T-helper 2 cell treated with Interferon-gamma antibody and Interleukin-4, amounts not matched to agents 100 ng/mL and 5 ng/mL, for 36 hours (primary cell): ENCODE results near the gene FRMD3. TPM values are rescaled to one million over a fixed set of nuclear protein-coding genes. Genes with fewer than 3 reads are reported as not detected.

Experiments
- intact Hi-C: fragments of 100-400 bp; cut with micrococcal nuclease; formaldehyde crosslinking; loops from one replicate; pipeline ENCODE4 v1.15.1; 2023
- total RNA-seq: library from RNA; stranded (reverse); gene quantifications from 2 replicates; pipeline ENCODE4 v1.2.3, GENCODE V29; 2022

The FRMD3 gene
- total RNA-seq, 1 donor from 2014 or later = 0.70 TPM

DNA sequence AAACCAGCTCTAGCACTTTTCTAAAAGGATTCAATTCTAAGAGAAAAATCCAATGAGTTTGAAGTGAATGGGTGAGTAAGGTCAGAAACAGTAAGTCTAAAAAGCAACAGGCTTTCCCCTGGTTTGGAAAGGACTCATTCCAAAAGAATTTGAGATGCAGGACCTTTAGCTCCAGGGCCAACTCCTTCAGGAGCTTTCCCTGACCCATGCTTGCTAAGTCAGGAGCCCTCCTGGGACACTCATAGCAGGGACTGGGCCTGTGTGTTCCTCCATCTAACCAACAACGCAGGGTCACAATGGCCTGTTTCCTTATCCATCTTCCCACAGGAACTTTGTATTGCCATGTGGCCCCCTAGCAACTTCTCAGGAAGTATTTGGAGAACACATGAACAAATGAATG lies 198.8 kb downstream of the FRMD3 start:
- intact Hi-C loops = loop anchor here (10.0 kb wide), 1 partner anchor 585 kb away; the partner anchor contains the start of gene KIF27

DNA sequence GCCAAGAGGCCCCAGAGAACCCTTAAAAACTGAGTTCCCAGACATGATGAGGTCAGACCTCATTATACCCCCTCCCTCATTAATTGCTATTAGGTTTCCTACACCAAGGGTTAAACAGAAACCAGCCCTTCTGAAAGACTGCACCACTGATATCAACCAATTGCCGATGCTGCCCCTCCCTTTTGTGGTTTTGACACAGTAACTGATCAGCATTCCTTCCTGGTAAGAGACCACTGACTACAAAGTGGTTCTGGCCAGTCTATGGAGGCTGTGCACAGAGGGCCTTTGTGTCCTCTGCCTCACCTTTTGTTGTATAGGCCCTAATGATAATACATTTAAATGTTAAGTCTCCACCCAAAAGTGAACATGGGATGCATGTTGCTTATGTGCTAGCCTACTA lies 201.5 kb downstream of the FRMD3 start:
- intact Hi-C loops = loop anchor here (10.0 kb wide), 1 partner anchor 588 kb away; the partner anchor contains the start of gene KIF27

DNA sequence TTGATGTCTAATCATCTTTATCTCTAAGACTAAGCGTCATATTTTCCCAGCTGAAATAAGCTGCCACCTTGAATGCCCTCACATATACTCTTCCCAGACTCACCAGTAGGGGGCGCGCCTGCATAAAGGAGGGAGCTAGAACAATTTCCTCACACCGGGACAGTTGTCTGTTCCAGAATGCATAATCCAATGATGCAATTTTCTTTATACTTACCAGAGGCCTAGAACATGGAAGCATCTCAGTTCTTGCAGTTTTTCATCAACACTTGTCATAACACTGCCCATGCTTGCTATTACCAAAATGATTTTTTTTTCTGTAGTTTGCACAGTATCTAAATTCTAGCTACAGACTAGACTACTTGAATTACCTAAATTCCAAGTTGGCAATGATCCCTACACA lies 203.9 kb downstream of the FRMD3 start:
- intact Hi-C loops = loop anchor here (1.0 to 10.0 kb wide), 4 partner anchors 210 to 590 kb away; partner anchors contain the start of gene KIF27

DNA sequence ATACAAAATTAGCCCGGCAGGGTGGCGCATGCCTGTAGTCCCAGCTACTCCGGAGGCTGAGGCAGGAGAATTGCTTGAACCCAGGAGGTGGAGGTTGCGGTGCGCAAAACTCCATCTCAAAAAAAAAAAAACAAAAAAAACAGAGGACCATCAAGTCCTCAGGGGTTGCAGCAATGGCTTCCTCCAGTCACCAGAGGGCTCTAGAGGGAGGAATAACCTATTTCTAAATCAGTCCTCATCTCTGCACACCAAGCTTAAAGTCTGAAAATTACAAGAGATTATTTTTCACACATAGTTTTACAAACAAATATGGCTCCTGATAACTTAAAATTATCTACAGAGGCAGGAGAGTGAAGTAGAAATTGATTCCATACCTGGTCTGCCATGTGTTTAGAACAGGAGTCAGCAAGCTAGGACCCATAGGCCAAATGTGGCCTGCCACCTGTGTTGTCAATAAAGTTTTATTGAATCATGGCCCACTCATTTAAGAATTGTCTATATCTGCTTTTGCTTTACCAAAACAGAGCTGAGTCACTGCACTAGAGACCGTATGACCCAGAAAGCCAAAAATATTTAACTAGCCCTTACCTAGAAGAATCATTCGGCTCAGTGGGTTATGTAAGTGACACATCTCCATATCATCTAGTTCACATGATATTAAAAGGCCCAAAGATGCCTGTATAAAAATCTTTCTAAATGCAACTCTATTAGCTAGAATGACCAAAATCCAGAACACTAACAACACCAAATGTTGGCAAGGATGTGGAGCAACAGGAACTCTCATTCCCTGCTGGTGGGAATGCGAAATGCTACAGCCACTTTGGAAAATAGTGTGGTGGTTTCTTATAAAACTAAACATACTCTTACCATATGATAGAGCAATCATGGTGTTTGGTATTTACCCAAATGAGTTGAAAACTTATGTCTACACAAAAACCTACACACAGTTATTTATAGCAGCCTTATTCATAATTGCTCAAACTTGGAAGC lies 207.7 kb downstream of the FRMD3 start:
- intact Hi-C loops = loop anchor here (5.0 to 10.0 kb wide), 2 partner anchors 317 to 594 kb away; partner anchors contain the start of gene KIF27

DNA sequence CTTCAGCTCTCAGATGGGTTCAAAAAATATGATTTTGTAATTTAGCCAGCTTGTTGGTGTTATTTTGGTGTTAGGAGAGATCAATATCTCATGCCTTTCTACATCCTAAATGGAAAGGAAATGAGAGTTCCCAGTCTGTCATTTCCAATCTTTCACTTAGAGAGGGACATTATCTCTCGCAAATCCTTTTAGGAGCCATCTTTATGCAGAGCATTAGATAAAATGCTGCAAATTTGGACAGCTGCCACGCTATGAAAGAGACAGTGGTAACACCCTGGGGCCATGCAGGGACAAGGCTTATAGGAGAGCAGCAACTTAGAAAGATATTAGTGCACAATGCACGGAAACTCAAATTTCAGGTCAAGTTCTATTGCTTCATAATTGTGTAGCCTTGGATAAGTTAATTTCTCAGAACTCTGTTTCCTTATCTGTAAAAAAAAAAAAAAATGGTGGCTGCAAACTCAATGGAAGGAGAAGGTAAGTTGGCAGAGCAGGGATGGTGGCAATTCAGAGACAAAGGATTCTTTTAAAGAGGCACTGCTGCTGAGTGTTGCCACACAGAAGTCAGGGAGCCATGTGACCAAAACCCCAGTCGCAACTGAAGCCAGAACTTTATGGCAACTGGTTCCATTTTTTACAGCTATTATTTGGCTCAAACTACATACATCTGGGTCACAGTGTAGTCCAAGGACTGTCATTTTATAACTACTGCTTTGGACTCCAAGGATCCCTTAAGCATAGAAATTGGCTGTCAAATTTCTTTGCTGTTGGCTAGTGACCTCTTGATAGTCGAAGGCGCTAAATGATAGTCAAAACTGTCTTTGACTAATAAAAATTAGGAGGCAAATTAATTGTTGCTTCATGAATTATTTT lies 210.2 kb downstream of the FRMD3 start:
- intact Hi-C loops = no loop called here

DNA sequence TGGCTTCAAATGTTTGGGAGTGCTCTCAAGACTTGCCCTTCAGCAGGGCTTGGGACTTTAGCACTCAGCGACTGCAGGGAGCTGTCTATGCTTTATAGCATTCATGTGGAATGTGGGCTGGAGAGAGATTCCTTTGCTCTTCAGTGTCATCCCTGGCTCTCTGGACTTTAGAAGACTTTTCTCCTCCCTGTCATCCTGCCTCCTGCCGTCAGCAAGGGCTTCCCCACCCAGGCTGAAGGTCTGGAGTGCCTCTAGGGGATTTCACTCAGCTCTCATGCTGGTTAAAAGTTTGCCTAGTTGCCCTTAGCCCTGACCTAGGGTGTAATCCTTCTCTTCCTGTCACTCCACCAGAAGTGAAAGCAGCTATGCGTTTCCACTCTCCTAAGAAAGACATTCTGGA lies 210.9 kb downstream of the FRMD3 start:
- intact Hi-C loops = no loop called here

DNA sequence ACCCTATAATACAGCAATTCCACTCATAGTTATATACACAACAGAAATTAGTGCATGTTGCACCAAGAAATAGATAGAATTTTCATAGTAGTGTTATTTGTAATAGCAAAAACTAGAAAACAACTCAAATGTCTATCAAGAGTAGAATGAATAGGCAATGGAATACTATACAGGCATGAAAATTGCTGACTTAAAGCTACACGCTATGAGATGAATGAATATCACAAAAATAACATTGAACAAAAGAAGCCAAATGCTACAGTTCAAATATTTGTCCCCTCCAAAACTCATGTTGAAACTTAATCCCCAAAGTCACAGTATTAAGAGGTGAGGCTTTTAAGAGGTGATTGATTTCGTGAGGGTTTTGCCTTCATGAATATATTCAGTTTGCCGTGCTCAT lies 215.1 kb downstream of the FRMD3 start:
- intact Hi-C loops = no loop called here

DNA sequence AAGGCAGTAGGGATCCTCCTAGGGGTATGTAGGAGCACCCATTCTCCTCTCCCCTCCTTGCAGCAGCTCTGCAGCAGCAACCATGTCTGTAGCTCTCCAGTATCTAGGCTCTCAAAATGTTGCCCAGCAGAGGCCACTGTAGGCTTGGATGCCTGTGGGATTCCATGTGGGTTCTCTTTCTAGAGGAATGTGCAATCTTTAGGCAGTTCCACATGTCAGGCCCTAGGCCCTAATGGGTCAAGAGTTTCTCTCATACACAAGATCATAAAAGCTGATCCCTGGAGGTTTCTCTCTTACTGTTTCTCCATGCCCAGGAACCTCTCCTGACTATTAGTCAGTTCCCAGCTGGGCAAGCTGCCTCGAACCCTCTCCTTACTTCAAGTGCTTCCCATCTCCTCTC lies 215.8 kb downstream of the FRMD3 start:
- intact Hi-C loops = no loop called here

DNA sequence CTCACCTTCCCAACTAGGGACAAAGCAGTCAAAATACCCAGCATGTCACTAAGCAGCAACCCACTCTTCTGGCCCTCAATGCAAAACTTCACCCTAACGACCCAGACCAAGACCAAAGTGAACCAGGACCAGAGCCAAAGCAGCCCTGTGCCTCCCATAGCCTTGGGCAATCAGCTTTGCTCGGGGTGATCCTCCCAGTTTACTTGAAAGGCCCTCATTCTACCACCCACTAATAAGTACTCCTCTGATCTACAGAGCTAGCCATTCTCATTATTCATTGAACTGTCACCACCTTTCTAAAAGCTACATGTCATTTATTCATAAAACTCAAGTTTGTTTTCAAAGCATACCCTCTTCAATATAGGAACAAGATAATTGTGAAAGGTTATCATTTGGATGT lies 221.0 kb downstream of the FRMD3 start:
- intact Hi-C loops = no loop called here

DNA sequence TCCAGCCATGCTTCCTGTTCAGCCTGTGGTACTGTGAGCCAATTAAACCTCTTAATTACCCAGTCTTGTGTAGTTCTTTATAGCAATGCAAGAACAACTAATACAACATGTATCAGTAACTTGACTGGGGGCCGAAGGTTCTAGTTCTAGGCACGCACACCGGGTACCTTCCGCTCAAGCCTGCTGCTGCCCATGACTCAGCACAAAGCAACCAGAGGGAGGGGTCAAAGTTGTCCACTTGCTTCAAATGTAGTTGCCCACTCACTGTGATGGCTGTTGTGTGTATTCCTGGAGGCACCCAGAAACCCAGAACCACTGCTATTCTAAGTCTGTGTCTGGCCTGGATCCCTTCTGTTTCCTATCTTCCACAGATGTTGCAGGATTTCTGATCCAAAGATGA lies 222.6 kb downstream of the FRMD3 start:
- intact Hi-C loops = no loop called here

DNA sequence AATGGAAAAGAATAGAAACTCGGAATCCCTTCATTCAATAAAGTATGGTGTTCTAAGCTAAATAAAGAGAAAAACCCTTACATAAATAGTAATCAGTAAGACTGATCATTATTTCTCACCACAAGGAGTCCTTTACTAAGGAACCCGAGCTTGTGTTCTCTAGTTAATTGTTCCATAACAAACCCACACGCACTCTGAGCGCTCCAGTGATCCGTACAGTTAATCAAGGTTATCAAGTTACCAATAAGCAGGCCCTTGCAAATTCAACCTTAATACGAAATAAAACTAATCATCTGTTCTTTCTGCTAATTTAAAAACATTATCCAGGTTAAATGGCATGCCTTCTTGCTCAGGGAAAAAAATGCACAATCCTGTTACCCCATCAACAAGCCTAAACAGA lies 224.4 kb downstream of the FRMD3 start:
- intact Hi-C loops = no loop called here

DNA sequence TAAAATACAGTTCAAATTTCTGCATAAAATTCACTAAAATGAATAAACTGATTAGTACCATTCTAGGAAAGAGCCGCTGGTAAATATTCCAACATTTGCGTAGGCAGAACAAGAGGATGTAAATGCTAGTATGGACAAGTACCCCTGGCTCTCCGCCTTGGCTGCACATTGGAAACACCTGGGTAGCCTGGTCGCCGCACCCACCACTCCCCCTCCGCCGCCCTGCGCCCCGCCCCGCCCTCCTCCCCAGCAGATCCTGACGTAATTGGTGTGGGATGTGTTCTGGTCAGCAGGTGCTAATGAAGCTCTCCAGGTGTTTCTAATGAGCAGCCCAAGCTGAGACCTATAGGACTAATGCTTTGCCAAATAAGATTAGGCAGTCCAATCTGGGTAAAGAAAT lies 225.7 kb downstream of the FRMD3 start:
- intact Hi-C loops = no loop called here

DNA sequence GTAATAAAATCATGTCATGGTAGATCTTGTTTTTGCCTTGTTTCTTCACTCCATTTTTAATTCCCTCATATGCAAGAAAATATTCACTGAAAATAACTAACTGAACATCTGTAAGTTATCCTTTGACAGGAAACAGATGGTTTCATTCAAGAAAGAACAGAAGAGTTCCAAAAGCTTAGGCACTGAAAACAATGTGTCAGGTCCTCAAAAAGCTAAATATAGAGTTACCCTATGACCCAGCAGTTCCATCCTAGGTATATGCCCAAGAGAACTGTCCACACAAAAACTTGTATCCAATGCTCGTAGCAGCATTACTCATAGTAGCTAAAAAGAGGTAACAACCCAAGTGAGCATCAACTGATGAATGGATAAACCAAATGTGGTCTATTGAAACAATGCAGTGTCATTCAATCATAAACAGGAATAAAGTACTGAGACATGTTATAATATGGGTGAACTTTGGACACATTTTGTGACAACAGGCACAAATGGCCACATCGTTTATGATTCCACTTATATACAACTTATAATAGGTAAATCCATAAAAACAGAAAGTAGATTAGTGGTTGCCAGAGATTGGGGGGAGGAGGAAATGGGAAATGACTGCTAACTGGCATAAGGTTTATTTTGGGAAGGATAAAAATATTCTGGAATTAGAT lies 231.0 kb downstream of the FRMD3 start:
- intact Hi-C loops = no loop called here

DNA sequence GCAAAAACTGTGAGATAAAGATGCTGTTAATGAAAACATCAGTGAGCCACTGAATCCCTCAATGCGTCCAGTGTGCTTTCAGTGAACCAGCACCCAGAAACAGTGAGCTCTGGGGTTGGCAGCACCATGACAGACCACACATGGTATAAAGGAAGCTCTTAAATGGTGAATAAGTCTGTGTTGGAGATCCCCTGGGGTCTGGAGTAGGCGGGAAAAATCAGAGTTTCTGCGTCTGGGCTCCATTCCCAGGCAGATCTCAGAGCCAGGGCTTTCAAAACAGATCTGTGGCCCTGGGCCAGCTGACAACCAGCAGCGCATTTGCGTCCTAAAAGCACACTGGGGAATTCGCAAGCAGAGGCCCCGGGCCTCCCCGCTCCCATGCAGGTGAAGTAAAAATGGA lies 233.5 kb downstream of the FRMD3 start:
- intact Hi-C loops = no loop called here

DNA sequence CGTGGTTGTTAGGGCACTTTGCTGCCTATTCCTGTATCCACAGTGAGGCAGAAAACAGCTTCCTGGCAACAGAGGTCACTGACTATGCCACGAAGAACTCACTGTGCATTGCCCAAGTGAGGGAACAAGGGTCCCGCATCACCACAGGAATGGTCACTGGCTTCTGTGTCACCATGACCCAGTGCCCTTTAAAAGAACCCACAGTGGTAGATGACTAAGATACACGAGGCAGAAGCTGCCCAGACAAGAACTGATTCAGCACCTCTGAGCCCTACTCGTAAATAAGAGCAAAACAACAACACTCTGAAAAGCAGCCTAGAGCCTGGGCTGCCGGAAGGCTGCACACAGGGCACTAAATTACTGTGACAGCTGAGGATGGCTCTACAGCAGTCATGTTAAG lies 238.6 kb downstream of the FRMD3 start:
- intact Hi-C loops = no loop called here

DNA sequence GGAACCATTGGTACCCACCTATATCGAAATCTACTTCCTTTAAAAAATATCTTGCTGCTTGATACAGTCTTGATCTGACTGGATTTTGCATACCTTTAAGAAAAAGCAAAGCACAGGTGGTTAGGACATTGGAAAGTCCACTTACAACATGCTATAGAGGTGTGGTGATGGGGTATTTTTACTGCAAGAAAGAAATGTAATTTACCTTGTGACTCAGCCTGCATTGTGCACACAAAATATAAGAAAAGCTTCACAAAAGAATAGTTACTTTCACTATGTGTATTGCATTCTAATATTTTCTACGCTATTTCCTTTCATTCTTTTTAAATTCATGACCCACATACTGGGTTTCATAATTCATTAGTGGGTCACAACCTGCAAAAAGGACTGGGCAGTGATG lies 239.1 kb downstream of the FRMD3 start:
- intact Hi-C loops = no loop called here

DNA sequence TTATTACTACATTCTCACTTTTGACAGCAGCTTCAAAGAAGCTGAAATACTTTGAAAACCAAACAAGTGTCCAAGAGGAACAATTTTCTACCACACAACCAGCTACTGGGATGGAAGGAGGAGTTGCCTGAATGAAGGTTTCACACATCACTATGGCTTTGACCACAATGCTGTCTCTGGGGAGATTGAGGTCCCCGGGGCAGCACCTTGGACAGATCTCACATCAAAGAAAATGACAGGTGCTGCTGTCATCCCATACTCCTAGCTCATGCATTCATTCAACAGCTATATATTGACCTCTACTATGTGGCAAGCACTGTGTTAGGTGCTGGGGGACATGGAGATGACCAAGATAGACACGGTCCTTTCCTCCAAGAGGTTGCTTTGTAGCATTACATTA lies 242.1 kb downstream of the FRMD3 start:
- intact Hi-C loops = no loop called here

DNA sequence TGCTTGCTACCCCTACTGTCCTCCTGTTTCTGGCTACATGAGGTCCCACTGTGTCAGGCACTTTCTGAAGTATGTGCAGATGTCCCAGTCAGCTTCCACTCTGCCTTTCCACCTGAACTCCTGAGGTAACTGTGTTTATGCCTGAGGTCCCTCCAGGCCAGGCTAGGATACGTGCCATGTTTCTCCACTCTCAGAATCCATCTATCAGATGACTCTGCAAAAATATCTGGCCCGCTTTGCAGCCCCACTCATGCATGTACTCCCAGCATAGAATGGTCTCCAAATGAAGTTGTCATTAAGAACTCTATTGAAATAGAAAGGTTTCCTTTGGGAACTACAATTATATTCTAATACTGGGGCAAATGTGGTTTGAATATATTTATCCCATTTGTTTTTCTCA lies 243.4 kb downstream of the FRMD3 start:
- intact Hi-C loops = no loop called here

DNA sequence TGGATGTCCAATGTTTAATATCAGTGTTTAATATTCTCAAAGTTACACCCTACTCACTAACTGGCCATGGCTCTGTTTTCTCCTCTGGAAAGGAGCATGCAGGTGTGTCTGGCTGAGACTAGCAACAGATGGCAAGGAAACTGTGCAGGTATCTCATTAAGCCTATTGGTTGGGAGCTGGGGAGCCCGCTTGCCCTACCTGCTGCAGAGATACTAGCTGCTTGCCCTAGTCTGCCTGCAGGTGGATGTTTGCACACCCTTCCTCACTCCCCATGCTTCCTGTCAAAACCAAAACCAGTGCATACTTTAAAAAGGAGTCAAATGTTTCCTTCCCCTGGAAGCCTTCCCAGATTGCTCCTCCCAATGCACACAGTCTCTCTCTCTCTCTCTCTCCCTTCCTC lies 247.0 kb downstream of the FRMD3 start:
- intact Hi-C loops = no loop called here

DNA sequence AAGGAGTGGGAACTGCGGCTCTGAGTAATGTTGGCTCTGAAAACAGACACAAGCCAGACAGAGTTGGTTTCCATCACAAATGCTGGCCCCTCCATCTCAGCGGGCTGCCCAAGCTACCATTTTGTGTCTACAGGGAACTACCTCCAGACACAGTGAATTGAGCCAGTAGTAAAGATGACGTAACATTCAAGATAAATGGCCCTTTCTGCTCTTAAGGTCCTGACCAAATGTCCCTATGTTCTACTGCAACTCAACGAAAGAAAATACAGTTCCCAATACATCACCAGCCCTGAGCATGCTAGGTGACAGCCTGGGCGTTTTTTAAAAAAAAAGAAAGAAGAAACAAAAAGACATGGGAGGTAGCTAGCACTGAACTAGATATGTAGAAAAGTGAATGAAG lies 247.5 kb downstream of the FRMD3 start:
- intact Hi-C loops = no loop called here

DNA sequence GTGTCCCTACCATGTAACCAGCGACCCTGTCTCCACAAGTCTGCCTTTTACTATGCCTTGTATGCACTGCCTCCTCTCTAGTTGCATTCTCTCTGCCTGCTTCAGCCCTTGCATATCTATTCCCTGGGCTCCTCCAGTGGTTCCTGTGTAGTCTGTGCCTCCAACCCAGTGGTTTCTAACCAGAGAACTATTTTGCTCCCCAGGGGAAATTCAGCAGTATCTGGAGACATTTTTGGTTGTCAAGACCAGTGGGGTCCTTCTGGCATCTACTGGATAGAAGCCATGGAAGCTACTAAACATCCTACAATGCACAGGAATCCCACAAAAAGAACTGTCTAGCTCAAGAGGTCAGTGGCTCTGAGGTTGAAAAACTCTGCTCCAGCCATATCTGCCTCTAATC lies 251.2 kb downstream of the FRMD3 start:
- intact Hi-C loops = no loop called here
